Caco-2 (cell line): ENCODE results near the gene PLAC8. TPM values are rescaled to one million over a fixed set of nuclear protein-coding genes. Genes with fewer than 3 reads are reported as not detected.
"Not testable (repeated sequence)": the region's sequence is repeated elsewhere in the genome, so short reads cannot be mapped to it uniquely, and the experiment has no call there.

ENCODE experiments used
- BruUV-seq: library from RNA; stranded (reverse); fragments of 400-500 nt; replicated peaks from 2 replicates; lab custom pipeline; 2021; lab: Mats Ljungman, UMichigan
- CTCF ChIA-PET: fragments of 300-600 bp; sonication (Branson Sonifier 250); formaldehyde crosslinking; loops from one replicate; lab custom pipeline; 2022; ENCODE audit warnings: antibody characterized with exemption; lab: Charles Lee
- POLR2A ChIA-PET: fragments of 300-600 bp; sonication (Branson Sonifier 250); formaldehyde crosslinking; loops from one replicate; lab custom pipeline; 2022; ENCODE audit warnings: antibody characterized with exemption; lab: Charles Lee
- DNase-seq, 2 experiments: peaks; one replicate each; pipeline versions ENCODE4 v3.0.0 to v3.0.0-alpha.2; 2020 to 2022
- H3K27me3 ChIP-seq: replicated peaks from 2 replicates; pipeline ENCODE4 v1.6.0; 2011; ENCODE audit warnings: low read length; ENCODE audit not compliant: control insufficient read depth, insufficient read depth
- H3K36me3 ChIP-seq: 2 replicates; pipeline ENCODE4 v1.5.1; 2011; ENCODE audit warnings: low read length; ENCODE audit not compliant: control insufficient read depth, insufficient read depth
- H3K4me1 ChIP-seq: fragments of 250-450 bp; sonication (Bioruptor Pico); 2 replicates; pipeline ENCODE4 v1.5.1; 2020; ENCODE audit warnings: mild to moderate bottlenecking
- H3K4me3 ChIP-seq: 2 replicates; pipeline ENCODE4 v1.5.1; 2011; ENCODE audit warnings: low read depth, mild to moderate bottlenecking, control low read depth, low read length
- H3K9me3 ChIP-seq: fragments of 250-450 bp; sonication (Bioruptor Pico); 2 replicates; pipeline ENCODE4 v1.5.1; 2020; ENCODE audit warnings: mild to moderate bottlenecking, moderate library complexity
- H3K27ac Mint-ChIP-seq: one replicate; pipeline ENCODE4 v1.8.0; 2022; ENCODE audit warnings: mixed read lengths; ENCODE audit not compliant: unreplicated experiment
- H3K27me3 Mint-ChIP-seq: one replicate; pipeline ENCODE4 v1.8.0; 2022; ENCODE audit warnings: mixed read lengths; ENCODE audit not compliant: insufficient read depth, unreplicated experiment
- H3K36me3 Mint-ChIP-seq: one replicate; pipeline ENCODE4 v1.8.0; 2022; ENCODE audit warnings: mild to moderate bottlenecking, mixed read lengths; ENCODE audit not compliant: insufficient read depth, unreplicated experiment
- H3K4me1 Mint-ChIP-seq: one replicate; pipeline ENCODE4 v1.8.0; 2022; ENCODE audit warnings: low read depth, mixed read lengths; ENCODE audit not compliant: unreplicated experiment
- H3K4me3 Mint-ChIP-seq: one replicate; pipeline ENCODE4 v1.8.0; 2022; ENCODE audit warnings: mild to moderate bottlenecking, moderate library complexity, mixed read lengths; ENCODE audit not compliant: unreplicated experiment
- H3K9me3 Mint-ChIP-seq: one replicate; pipeline ENCODE4 v1.8.0; 2022; ENCODE audit warnings: mixed read lengths; ENCODE audit not compliant: unreplicated experiment
- CTCF ChIP-seq, 2 experiments: fragments of 200-600 bp in 1 of 2; IDR thresholded peaks; 1 replicate in 1 of 2; 2 replicates in 1 of 2; pipeline versions ENCODE4 v1.5.1 to v1.8.0; 2011 to 2022; ENCODE audit warnings: antibody characterized with exemption in 1 of 2, control low read depth in 1 of 2, inconsistent platforms in 1 of 2, low read depth in 1 of 2, low read length in 1 of 2, mild to moderate bottlenecking in 1 of 2, moderate library complexity in 1 of 2; ENCODE audit not compliant: insufficient read depth in 1 of 2, severe bottlenecking in 1 of 2, unreplicated experiment in 1 of 2
- intact Hi-C: fragments of 100-400 bp; cut with micrococcal nuclease; formaldehyde crosslinking; loops from one replicate; pipeline ENCODE4 v1.10.0; 2022; ENCODE audit not compliant: unreplicated experiment
- total RNA-seq: library from RNA; stranded (reverse); gene quantifications from 2 replicates; pipeline ENCODE4 v1.2.3, GENCODE V29; 2022

PLAC8 gene
- total RNA-seq, 1 experiment from 2014 or later = 13.6 TPM

DNA sequence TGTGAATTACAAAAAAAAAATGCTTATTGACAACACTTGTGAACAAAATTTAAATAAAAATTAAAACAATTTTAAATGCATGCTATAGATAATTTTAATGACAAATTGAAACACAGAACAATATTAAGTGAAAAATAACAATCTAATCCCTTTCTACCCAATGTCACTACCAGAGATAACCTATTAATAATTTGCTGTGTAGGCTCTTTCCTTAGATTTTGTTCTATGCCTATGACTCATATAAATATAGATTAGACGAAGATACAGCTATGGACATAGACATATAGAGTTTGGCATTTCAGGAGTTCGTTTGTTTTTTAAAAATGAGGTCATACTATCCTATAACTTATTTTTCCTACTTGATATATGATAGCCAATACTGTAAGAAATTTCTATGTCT is 18.1 kb downstream of the PLAC8 start:
- Mint-ChIP-seq H3K4me1 (no peaks in the 10 kb centered on the region), H3K4me3 (no peak overlapping the region), H3K27me3 (no peaks in the 10 kb centered on the region), H3K36me3 (no peaks in the 10 kb centered on the region), H3K27ac (no peak overlapping the region), H3K9me3 (no peaks in the 10 kb centered on the region)
- Histone ChIP-seq H3K4me1 (no peaks in the 10 kb centered on the region), H3K36me3 (no peaks in the 10 kb centered on the region), H3K9me3 (no peaks in the 10 kb centered on the region), H3K4me3 (no peak overlapping the region), H3K27me3 (no peaks in the 10 kb centered on the region)
- DNase-seq = no peak
- ChIA-PET CTCF (no interaction called here), POLR2A (no interaction called here)
- TF ChIP-seq CTCF (IDR thresholded peaks at IDR 0.05; ENCODE audit: insufficient read depth in 1 of 2, low read depth in 1 of 2, low read length in 1 of 2, severe bottlenecking in 1 of 2, unreplicated experiment in 1 of 2) = no peak
- intact Hi-C loops = no loop called here
- no TSS peak for BruUV-seq

DNA sequence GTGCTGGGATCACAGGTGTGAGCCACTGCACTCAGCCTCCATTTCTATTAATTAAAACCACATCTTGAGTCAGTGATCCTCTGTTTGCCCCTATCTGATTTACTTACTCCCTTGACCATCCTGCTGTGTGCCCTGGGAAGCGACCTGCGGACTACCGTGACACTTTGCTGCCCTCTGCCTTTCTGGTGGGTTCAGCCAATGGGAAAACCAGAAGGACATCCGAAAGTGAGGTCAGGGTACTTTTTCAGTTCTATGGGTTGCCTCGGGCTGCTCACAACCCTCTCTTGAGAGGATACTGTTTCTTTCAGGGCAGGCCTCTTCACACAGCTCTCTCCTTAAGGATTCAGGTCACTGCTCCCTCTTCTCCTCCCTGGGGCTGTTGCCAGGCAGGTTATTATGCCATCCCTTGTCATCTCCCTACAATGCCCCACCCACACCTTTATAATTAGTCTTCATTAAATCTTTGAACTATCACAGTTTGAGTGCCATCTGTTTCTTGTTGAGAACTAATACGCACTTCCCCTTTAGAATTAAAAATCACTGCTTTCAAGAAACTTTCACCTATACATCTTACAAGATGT is 21.4 kb downstream of the PLAC8 start:
- peak in 1 of 2 experiments; percentile 11 for TF ChIP-seq CTCF (IDR thresholded peaks at IDR 0.05; ENCODE audit: insufficient read depth in 1 of 2, low read depth in 1 of 2, low read length in 1 of 2, severe bottlenecking in 1 of 2, unreplicated experiment in 1 of 2)
- Histone ChIP-seq H3K4me3 (no peak overlapping the region), H3K9me3 (no peaks in the 10 kb centered on the region), H3K36me3 (no peaks in the 10 kb centered on the region), H3K27me3 (no peaks in the 10 kb centered on the region; the same call in 1 of the 2 replicates), H3K4me1 (no peaks in the 10 kb centered on the region)
- Mint-ChIP-seq H3K27ac (no peak overlapping the region), H3K9me3 (no peaks in the 10 kb centered on the region), H3K27me3 (no peaks in the 10 kb centered on the region), H3K36me3 (peaks cover 10% of the 10 kb centered on the region), H3K4me1 (no peaks in the 10 kb centered on the region), H3K4me3 (no peak overlapping the region)
- ChIA-PET POLR2A (no interaction called here), CTCF (no interaction called here)
- intact Hi-C loops = no loop called here
- DNase-seq = no peak
- no TSS peak for BruUV-seq

DNA sequence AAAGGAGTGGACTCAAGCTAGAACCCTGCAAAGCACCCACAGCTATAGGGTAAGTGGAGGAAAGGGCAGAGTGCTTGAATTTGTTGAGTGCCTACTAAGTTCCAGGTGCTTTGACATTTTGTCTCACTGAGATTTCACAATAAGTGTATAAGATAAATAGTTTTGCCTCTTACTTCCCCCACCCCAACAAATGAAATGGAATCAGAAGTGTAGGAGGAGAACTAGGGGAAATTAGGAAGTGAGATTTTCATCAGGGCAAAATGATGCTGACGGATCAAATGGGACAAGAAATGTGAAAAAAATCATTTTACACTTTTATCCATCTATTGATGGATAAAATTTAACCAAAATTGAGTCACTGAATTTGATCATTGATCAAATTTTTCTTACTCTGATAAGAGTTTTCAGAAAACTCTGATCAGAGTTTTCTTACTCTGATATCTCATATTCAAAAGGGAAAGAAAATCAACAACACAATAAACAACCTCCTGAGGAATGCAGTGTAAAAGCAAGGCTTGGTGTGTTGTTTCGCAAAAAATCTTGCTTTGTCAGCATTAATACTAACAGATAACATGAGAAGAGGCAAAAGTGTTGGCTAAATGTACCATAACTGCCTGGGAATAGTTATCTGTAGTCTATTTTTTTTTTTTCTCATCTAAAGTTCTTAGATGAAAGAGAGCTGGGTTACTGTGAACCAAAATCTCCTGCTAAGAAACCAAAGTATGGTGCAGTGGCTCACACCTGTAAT is 24.9 kb downstream of the PLAC8 start:
- ChIA-PET POLR2A (no interaction called here), CTCF (no interaction called here)
- no peaks in the 10 kb centered on the region for H3K27me3 Mint-ChIP-seq

DNA sequence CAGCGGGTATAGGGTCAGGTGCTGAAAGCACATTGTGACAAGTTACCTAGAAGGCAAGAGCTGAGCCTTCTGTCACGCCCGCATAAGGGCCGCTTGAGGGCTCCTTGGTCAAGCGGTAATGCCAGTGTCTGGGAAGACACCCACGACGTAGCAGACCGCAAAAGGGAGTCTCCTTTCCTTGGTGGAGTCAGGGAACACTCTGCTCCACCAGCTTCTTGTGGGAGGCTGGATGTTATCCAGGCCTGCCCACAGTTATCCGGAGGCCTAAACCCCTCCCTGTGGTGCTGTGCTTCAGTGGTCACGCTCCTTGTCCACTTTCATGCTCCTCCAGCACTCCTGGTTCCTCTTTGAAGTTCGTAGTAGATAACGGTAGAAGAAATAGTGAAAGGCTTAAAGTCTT is 29.6 kb downstream of the PLAC8 start:
- BruUV-seq, H3K4me1 Mint-ChIP-seq, H3K9me3 ChIP-seq, H3K4me3 ChIP-seq, H3K27me3 ChIP-seq, CTCF ChIA-PET, H3K4me1 ChIP-seq, POLR2A ChIA-PET, intact Hi-C loops, H3K4me3 Mint-ChIP-seq, DNase-seq, H3K9me3 Mint-ChIP-seq, H3K27me3 Mint-ChIP-seq, H3K36me3 ChIP-seq, H3K27ac Mint-ChIP-seq: not testable (repeated sequence)
- H3K36me3 Mint-ChIP-seq = peaks cover 15% of the 10 kb centered on the region

More for the DNA sequence above, 24.9 kb downstream of the PLAC8 start:
- H3K4me1 Mint-ChIP-seq = no peaks in the 10 kb centered on the region
- no peak for TF ChIP-seq CTCF (IDR thresholded peaks at IDR 0.05; ENCODE audit: insufficient read depth in 1 of 2, low read depth in 1 of 2, low read length in 1 of 2, severe bottlenecking in 1 of 2, unreplicated experiment in 1 of 2)
- H3K36me3 Mint-ChIP-seq = peaks cover 10% of the 10 kb centered on the region
- Histone ChIP-seq H3K9me3 (no peaks in the 10 kb centered on the region), H3K4me1 (no peaks in the 10 kb centered on the region), H3K4me3 (no peak overlapping the region), H3K36me3 (no peaks in the 10 kb centered on the region), H3K27me3 (no peaks in the 10 kb centered on the region; the same call in 1 of the 2 replicates)
- H3K27ac Mint-ChIP-seq = no peak overlapping the region
- intact Hi-C loops = no loop called here
- BruUV-seq = no TSS peak
- no peaks in the 10 kb centered on the region for H3K9me3 Mint-ChIP-seq
- no peak overlapping the region for H3K4me3 Mint-ChIP-seq
- DNase-seq = no peak
